ENCODE results near the gene CDH9.

DNA sequence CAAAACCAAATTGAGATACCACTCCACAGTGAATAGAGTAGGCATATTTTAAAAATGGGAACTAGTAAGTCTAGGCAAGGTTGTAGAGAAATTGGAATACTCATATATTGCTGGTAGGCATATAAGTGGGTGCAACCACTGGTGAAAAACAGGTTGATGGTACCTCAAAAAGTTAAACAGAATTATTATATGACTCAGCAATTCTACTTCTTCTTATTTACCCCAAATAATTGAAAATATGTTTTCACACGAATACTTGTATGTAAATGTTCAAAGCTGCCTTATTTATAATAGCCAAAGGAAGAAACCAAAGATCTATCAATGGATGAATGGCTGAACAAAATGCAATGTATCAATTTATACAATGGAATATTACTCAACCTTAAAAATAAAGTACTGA, 79.1 kb downstream of the CDH9 start:
- TF ChIP-seq POLR2A (IDR thresholded peaks at IDR 0.05): no peak
- TF ChIP-seq, protein P1, sequence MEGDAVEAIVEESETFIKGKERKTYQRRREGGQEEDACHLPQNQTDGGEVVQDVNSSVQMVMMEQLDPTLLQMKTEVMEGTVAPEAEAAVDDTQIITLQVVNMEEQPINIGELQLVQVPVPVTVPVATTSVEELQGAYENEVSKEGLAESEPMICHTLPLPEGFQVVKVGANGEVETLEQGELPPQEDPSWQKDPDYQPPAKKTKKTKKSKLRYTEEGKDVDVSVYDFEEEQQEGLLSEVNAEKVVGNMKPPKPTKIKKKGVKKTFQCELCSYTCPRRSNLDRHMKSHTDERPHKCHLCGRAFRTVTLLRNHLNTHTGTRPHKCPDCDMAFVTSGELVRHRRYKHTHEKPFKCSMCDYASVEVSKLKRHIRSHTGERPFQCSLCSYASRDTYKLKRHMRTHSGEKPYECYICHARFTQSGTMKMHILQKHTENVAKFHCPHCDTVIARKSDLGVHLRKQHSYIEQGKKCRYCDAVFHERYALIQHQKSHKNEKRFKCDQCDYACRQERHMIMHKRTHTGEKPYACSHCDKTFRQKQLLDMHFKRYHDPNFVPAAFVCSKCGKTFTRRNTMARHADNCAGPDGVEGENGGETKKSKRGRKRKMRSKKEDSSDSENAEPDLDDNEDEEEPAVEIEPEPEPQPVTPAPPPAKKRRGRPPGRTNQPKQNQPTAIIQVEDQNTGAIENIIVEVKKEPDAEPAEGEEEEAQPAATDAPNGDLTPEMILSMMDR (IDR thresholded peaks at IDR 0.05): no peak

Measured in uterus (tissue), 2 donors.